OCI-LY1 (cell line): ENCODE measurements around the gene ANKRD39.

Experiments
- H2AFZ ChIP-seq: fragments of 200-600 bp; sonication (generic), shearing (Covaris generic); 2 replicates; pipeline ENCODE4 v1.6.0; 2014; ENCODE audit warnings: antibody characterized with exemption, mild to moderate bottlenecking, low read length
- H3F3A ChIP-seq: fragments of 200-600 bp; sonication (generic), shearing (Covaris generic); 2 replicates; pipeline ENCODE4 v1.6.0; 2014; ENCODE audit warnings: mild to moderate bottlenecking, antibody characterized with exemption, low read length, moderate library complexity; ENCODE audit not compliant: insufficient read depth
- H3K27ac ChIP-seq: fragments of 200-600 bp; sonication (generic); 2 replicates; pipeline ENCODE4 v1.5.1; 2014; ENCODE audit warnings: low read length, mixed run types, mild to moderate bottlenecking, low read depth; ENCODE audit not compliant: poor library complexity, severe bottlenecking
- H3K27me3 ChIP-seq: fragments of 200-600 bp; sonication (generic); 2 replicates; pipeline ENCODE4 v1.6.0; 2014; ENCODE audit warnings: antibody characterized with exemption, mild to moderate bottlenecking, low read length, moderate library complexity; ENCODE audit not compliant: insufficient read depth
- H3K36me3 ChIP-seq: fragments of 200-600 bp; sonication (generic); 2 replicates; pipeline ENCODE4 v1.6.1; 2014; ENCODE audit warnings: mild to moderate bottlenecking, antibody characterized with exemption, low read length, moderate library complexity, mixed read lengths; ENCODE audit not compliant: insufficient read depth
- H3K4me1 ChIP-seq: fragments of 200-600 bp; sonication (generic); 2 replicates; pipeline ENCODE4 v1.5.1; 2014; ENCODE audit warnings: mild to moderate bottlenecking, low read length, moderate library complexity; ENCODE audit not compliant: insufficient read depth, severe bottlenecking
- H3K4me2 ChIP-seq: fragments of 200-600 bp; sonication (generic), shearing (Covaris generic); 2 replicates; pipeline ENCODE4 v1.6.1; 2014; ENCODE audit warnings: low read length
- H3K4me3 ChIP-seq: fragments of 200-600 bp; sonication (generic); 2 replicates; pipeline ENCODE4 v1.5.1; 2014; ENCODE audit warnings: low read length, low read depth, mild to moderate bottlenecking, mixed read lengths; ENCODE audit not compliant: poor library complexity, severe bottlenecking
- H3K79me2 ChIP-seq: fragments of 200-600 bp; shearing (Covaris generic); 2 replicates; pipeline ENCODE4 v1.6.1; 2016; ENCODE audit warnings: mixed run types, low read length, mixed read lengths; ENCODE audit not compliant: insufficient read depth
- H3K9ac ChIP-seq: fragments of 200-600 bp; sonication (generic), shearing (Covaris generic); 2 replicates; pipeline ENCODE4 v1.6.1; 2014; ENCODE audit warnings: mild to moderate bottlenecking, low read length, mixed read lengths
- H3K9me2 ChIP-seq: fragments of 200-600 bp; sonication (generic), shearing (Covaris generic); 2 replicates; pipeline ENCODE4 v1.6.1; 2014; ENCODE audit warnings: low read depth, mild to moderate bottlenecking, low read length, mixed read lengths
- H3K9me3 ChIP-seq: fragments of 200-600 bp; shearing (Covaris generic); 2 replicates; pipeline ENCODE4 v1.6.1; 2014; ENCODE audit warnings: low read length, mixed read lengths
- H4K20me1 ChIP-seq: fragments of 200-600 bp; sonication (generic), shearing (Covaris generic); 2 replicates; pipeline ENCODE4 v1.6.0; 2016; ENCODE audit warnings: mild to moderate bottlenecking, low read length; ENCODE audit not compliant: insufficient read depth
- CTCF ChIP-seq: fragments of 200-600 bp; sonication (generic), shearing (Covaris generic); IDR thresholded peaks from 2 replicates; pipeline ENCODE4 v1.5.1; 2017; ENCODE audit warnings: mild to moderate bottlenecking, antibody characterized with exemption, low read length, moderate library complexity, mixed read lengths
- EZH2 ChIP-seq: fragments of 200-600 bp; sonication (generic), shearing (Covaris generic); IDR thresholded peaks from 2 replicates; pipeline ENCODE4 v1.8.0; 2017; ENCODE audit warnings: borderline replicate concordance, mixed run types, mild to moderate bottlenecking, antibody characterized with exemption, low read length, moderate library complexity, mixed read lengths

Gene ANKRD39

DNA sequence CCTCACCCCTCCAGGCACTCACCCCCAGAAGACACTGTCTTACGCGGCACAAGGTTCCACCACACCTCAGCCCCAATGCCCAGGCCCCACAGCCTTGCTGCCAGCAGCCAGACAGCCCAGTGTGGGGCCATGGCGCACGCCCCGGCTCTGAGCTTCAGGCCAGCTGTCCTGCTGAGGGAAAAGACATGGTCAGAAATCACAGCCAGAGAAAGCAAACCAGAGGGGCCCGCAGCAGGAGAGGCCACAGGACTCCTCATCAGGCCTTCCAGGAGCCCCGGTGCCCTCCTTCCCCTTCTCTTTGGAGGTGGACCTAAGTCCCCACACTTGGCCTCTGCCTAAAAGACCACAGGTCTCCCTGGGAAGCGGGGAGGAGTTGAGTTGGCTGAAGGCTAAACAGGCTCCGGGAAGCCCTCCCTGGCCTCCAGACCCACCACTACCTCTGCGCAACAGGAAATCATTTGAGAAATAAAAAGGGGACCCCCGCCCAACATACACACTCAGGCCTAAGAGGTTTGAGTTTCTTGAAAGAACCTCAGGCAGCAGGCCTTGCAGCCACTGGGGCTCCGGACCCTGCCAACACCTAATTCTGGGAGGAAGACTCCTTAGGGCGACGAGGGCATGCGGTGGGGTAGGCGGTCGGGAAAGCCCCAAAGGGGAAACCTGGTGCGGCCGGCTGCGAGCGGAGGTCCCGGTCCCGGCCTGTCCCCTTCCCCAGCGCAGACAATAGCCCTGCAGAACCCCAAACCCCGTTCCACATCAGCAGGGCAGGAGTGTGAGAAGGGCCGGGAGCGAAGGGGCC is 10.1 kb upstream of the ANKRD39 start:
- Histone ChIP-seq H3K4me2 (peak overlapping the region; percentile 64), H3K36me3 (no peaks in the 10 kb centered on the region), H3K79me2 (no peaks in the 10 kb centered on the region), H3K27me3 (0 out of 2 replicates have a peak, but pooled peaks cover 12% of the 10 kb centered on the region), H3K9me3 (no peaks in the 10 kb centered on the region), H3K9ac (no peak overlapping the region), H3F3A (no peaks in the 10 kb centered on the region), H3K4me1 (peaks cover 25% of the 10 kb centered on the region), H2AFZ (no peak overlapping the region), H4K20me1 (no peaks in the 10 kb centered on the region), H3K9me2 (no peaks in the 10 kb centered on the region), H3K27ac (no peak overlapping the region), H3K4me3 (peak overlapping the region; percentile 45)
- TF ChIP-seq EZH2: no peak
- TF ChIP-seq CTCF: no peak

- H3K79me2 ChIP-seq: no peaks in the 10 kb centered on the region
- H3K36me3 ChIP-seq: no peaks in the 10 kb centered on the region
- no peaks in the 10 kb centered on the region for H3K9me3 ChIP-seq
- H3K9ac ChIP-seq: no peak overlapping the region; the same call in 1 of the 2 replicates
- no peak overlapping the region for H3K27ac ChIP-seq
- H3K9me2 ChIP-seq: no peaks in the 10 kb centered on the region
- H4K20me1 ChIP-seq: no peaks in the 10 kb centered on the region
- H3F3A ChIP-seq: no peaks in the 10 kb centered on the region
- TF ChIP-seq EZH2: no peak
- TF ChIP-seq CTCF: no peak
- no peak overlapping the region for H2AFZ ChIP-seq
- peak overlapping the region; percentile 55 for H3K4me2 ChIP-seq
- H3K4me1 ChIP-seq: peaks cover 25% of the 10 kb centered on the region
- 0 out of 2 replicates have a peak, but pooled peaks cover 12% of the 10 kb centered on the region for H3K27me3 ChIP-seq
- peak overlapping the region; percentile 49 for H3K4me3 ChIP-seq
Measured at GRCh38 chr2:96866986-96867755, 9.4 kb upstream of the ANKRD39 start.

- Histone ChIP-seq H4K20me1 (no peaks in the 10 kb centered on the region), H3K9ac (no peak overlapping the region; the same call in 1 of the 2 replicates), H3K36me3 (no peaks in the 10 kb centered on the region), H2AFZ (no peak overlapping the region), H3K4me2 (peak overlapping the region; percentile 55), H3K27me3 (0 out of 2 replicates have a peak, but pooled peaks cover 12% of the 10 kb centered on the region), H3K4me3 (peak overlapping the region; percentile 49), H3K9me3 (no peaks in the 10 kb centered on the region), H3K79me2 (no peaks in the 10 kb centered on the region), H3K4me1 (peaks cover 25% of the 10 kb centered on the region), H3F3A (no peaks in the 10 kb centered on the region), H3K27ac (no peak overlapping the region), H3K9me2 (no peaks in the 10 kb centered on the region)
- no peak for TF ChIP-seq EZH2
- no peak for TF ChIP-seq CTCF
Measured at GRCh38 chr2:96866586-96866985, 8.8 kb upstream of the ANKRD39 start.
